Cardiac atrium fibroblast (primary cell): ENCODE measurements around the gene FAXDC2. TPM values are rescaled to one million over a fixed set of nuclear protein-coding genes. Genes with fewer than 3 reads are reported as not detected.

Experiments
- total RNA-seq: library from RNA; depleted of rRNA; stranded (reverse); fragments of >200 nt; gene quantifications from 2 replicates; pipeline ENCODE4 v1.2.3, GENCODE V29; 2015

FAXDC2 gene
- total RNA-seq: 4.2 and 7.8 TPM in 2 replicates

DNA sequence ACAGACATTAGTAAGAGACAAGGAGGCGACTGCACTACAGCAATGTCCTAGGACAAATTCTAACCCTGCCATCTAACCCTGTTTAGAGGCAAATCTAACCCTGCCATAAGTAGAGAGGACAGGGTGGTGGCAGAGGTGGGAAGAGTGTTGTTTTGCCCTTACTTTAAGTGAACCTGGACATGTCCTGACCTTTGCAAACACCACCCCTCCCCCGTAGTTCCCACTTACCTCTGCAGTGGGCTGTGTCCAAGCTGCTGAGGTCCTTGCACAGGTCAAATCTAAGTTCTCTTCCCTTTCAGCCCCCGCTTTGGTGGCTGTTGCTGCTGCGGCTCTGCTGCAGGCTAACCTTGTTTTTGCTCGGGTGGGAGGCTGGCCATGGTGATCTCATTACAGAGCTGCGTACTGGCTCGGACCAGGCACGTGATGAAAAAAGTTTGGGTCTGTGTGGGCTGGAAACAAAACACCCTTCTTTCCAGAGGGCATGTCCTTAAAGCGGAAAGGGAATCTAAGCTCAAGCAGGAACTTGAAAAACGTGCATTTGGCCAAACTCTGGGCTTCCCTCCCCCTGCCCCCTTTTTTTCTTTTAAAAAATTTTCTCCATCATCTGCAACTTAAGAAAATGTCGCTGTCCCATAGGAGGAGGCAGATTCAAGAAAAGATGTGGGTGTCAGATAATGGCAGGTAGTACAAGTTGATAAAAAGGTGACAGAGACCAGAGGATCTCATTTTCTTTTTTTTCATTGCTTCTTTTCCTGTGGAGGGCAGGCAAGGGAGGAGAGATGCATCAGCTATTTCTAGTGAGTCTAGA lies at the start of gene FAXDC2:
FAXDC2 (minus strand) TSS at position 349 of the 808 bp plus-strand sequence. CDS start 12,425 bp downstream, outside the sequence.

DNA sequence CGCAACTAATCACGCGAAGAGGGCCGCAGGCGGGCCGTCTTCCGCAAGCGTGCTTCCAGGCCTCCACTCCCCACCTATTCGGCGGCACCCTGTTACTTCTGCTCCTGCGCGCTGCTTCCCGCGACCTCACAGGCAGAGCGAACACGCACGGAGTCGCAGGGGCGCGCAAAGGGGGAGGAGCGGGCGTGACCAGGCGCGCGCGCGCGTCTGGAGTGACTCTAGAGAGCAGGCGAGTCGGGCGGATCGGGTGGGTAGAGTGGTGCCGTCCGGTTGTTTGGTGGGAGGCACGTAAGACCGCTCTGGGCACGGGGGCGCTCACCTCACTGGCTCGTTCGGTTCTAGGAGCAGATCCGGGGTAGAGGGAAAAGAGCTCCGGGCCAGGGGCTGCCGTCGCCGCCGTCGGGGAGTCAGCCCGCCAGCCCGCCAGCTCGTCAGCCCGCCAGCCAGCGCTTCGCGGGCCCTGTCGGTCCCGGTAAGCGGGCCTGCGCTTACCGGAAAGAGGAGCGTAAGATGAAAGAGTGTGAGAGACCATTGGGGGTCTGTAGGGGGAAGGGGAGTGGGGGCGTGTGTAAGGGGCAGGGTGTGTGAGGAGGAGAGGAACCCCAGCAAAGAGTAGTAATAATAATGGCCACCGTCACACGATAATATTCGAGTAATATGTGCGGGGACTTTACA lies 8.0 kb upstream of the FAXDC2 start, which contains the start of gene CNOT8:
CNOT8 (plus strand) TSS at position 331 of the 675 bp plus-strand sequence. CDS start 4,652 bp downstream, outside the sequence.

Other genes starting within 250 kb of the FAXDC2 start
- gene LARP1, start 95.2 kb downstream of the FAXDC2 start, total RNA-seq: 65.6 and 70.2 TPM in 2 replicates
- 68.2 and 70.8 TPM in 2 replicates for gene CNOT8, start 8.0 kb upstream of the FAXDC2 start, total RNA-seq
- gene GEMIN5, start 87.6 kb upstream of the FAXDC2 start, total RNA-seq: 11.2 and 12.3 TPM in 2 replicates
- gene MRPL22, start 90.5 kb upstream of the FAXDC2 start, total RNA-seq: 11.2 and 14.6 TPM in 2 replicates
- gene KIF4B, start 163.2 kb upstream of the FAXDC2 start, total RNA-seq: not detected in 2 replicates